ENCODE results near the gene CRTAC1. TPM values are rescaled to one million over a fixed set of nuclear protein-coding genes. Genes with fewer than 3 reads are reported as not detected.

CRTAC1 gene
- total RNA-seq, 4 donors from 2014 or later, result 1.2 to 5.7 (median 1.7) TPM

- Histone ChIP-seq H3K9me3 (peaks cover 0 to 20% (median 0%) of the 10 kb centered on the region in 3 donors), H3K36me3 (no peaks in the 10 kb centered on the region), H3K4me1 (no peaks in the 10 kb centered on the region), H3K27ac (no peak overlapping the region), H3K4me3 (no peak overlapping the region), H3K27me3 (peaks cover 22% of the 10 kb centered on the region)
- TF ChIP-seq EP300 (IDR thresholded peaks at IDR 0.05) (no peak), CTCF (IDR thresholded peaks at IDR 0.05) (no peak), POLR2A (IDR thresholded peaks at IDR 0.05) (no peak)
- whole genome bisulfite sequencing, 2 donors (ENCODE audit: low coverage in 1 of 2), result 73 to 75% methylated on average over 2 to 3 of the region's 10 CpGs
- ATAC-seq, result no peak
Measured at GRCh38 chr10:97999066-97999922, 31.1 kb downstream of the CRTAC1 start.

GRCh38 chr10:97991871-97992270 lies 38.5 kb downstream of the CRTAC1 start:
- no peak for TF ChIP-seq EP300 (IDR thresholded peaks at IDR 0.05)
- TF ChIP-seq POLR2A (IDR thresholded peaks at IDR 0.05), result no peak
- no peak for TF ChIP-seq CTCF (IDR thresholded peaks at IDR 0.05)
- no peak for TF ChIP-seq POLR2AphosphoS5 (IDR thresholded peaks at IDR 0.05)
- peaks cover 47% of the 10 kb centered on the region for H3K27me3 ChIP-seq
- ATAC-seq, result no peak
- H3K4me3 ChIP-seq, result no peak overlapping the region
- H3K4me1 ChIP-seq, result no peaks in the 10 kb centered on the region
- no peaks in the 10 kb centered on the region for H3K9me3 ChIP-seq
- H3K27ac ChIP-seq, result no peak overlapping the region
- H3K36me3 ChIP-seq, result no peaks in the 10 kb centered on the region
- 0 to 32% methylated on average over 1 to 2 of the region's 2 CpGs for WGBS, 2 donors (ENCODE audit: low coverage in 1 of 2)

DNA sequence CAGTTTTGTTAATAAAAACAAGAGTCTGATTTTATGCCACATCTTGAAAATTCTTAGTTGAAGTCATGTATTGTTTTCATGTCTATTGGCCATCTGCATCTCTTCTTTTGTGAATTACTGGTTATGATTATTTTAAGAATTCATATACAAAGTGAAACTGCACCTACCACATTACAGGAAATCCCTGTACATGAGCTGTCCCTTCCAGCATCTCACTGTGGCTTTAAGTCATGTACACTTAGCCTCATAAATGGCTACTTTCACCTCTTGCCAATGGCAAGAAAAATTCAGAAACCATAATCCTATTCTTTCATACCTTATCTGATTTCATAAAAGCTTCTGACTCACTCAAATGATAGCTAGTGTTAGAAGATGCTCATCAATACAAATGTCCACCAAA lies 48.6 kb downstream of the CRTAC1 start:
- TF ChIP-seq POLR2A (IDR thresholded peaks at IDR 0.05) (no peak), CTCF (IDR thresholded peaks at IDR 0.05) (no peak), POLR2AphosphoS5 (IDR thresholded peaks at IDR 0.05) (no peak), EP300 (IDR thresholded peaks at IDR 0.05) (no peak)
- Histone ChIP-seq H3K4me1 (no peaks in the 10 kb centered on the region), H3K27ac (no peak overlapping the region), H3K36me3 (no peaks in the 10 kb centered on the region), H3K27me3 (peaks cover 80% of the 10 kb centered on the region), H3K9me3 (no peaks in the 10 kb centered on the region), H3K4me3 (no peak overlapping the region)
- ATAC-seq, result no peak

- TF ChIP-seq POLR2A (IDR thresholded peaks at IDR 0.05), result no peak
- no peak for TF ChIP-seq POLR2AphosphoS5 (IDR thresholded peaks at IDR 0.05)
- TF ChIP-seq EP300 (IDR thresholded peaks at IDR 0.05), result no peak
- no peak for TF ChIP-seq CTCF (IDR thresholded peaks at IDR 0.05)
- ATAC-seq, result no peak
- Histone ChIP-seq H3K4me1 (peaks cover 0 to 6% (median 0%) of the 10 kb centered on the region in 3 donors), H3K9me3 (no peaks in the 10 kb centered on the region), H3K27ac (no peak overlapping the region), H3K4me3 (no peak overlapping the region), H3K27me3 (peaks cover 91% of the 10 kb centered on the region), H3K36me3 (no peaks in the 10 kb centered on the region)
- WGBS, 2 donors (ENCODE audit: low coverage in 1 of 2), result 31 to 69% methylated on average over 2 of the region's 3 CpGs
Measured at GRCh38 chr10:97977673-97978072, 52.7 kb downstream of the CRTAC1 start.

- no CpG with 5 or more reads among the region's 12 CpGs for WGBS, 2 donors (ENCODE audit: low coverage in 1 of 2)
- H3K36me3 ChIP-seq, result no peaks in the 10 kb centered on the region
- no peak overlapping the region for H3K27ac ChIP-seq
- H3K9me3 ChIP-seq, result no peaks in the 10 kb centered on the region
- no peak for ATAC-seq
- TF ChIP-seq EP300 (IDR thresholded peaks at IDR 0.05) (no peak), CTCF (IDR thresholded peaks at IDR 0.05) (no peak), POLR2AphosphoS5 (IDR thresholded peaks at IDR 0.05) (no peak), POLR2A (IDR thresholded peaks at IDR 0.05) (no peak)
- H3K4me1 ChIP-seq, result peaks cover 0 to 6% (median 0%) of the 10 kb centered on the region in 3 donors
- H3K27me3 ChIP-seq, result peaks cover 95% of the 10 kb centered on the region
- H3K4me3 ChIP-seq, result no peak overlapping the region
Measured at GRCh38 chr10:97975598-97975997, 54.8 kb downstream of the CRTAC1 start.
